GM21515 (cell line): ENCODE measurements around the gene VRK1.
"Not testable (repeated sequence)": the region's sequence is repeated elsewhere in the genome, so short reads cannot be mapped to it uniquely, and the experiment has no call there.

Experiments used
- ATAC-seq: cut with Tn5 transposase; IDR thresholded peaks from one replicate; pipeline ENCODE4 v1.9.1; 2021; ENCODE audit not compliant: unreplicated experiment

VRK1 gene

GRCh38 chr14:96796851-96797581 lies at the start of gene VRK1:
Gene VRK1 (plus strand): TSS chr14:96797382. CDS start chr14:96833472, 36,090 bp downstream.
- ATAC-seq, result peak; percentile 97

GRCh38 chr14:96747608-96748007 lies 49.6 kb upstream of the VRK1 start:
- ATAC-seq, result no peak

GRCh38 chr14:96748362-96748761 lies 48.8 kb upstream of the VRK1 start:
- ATAC-seq, result no peak

GRCh38 chr14:96751505-96751904 lies 45.7 kb upstream of the VRK1 start:
- no peak for ATAC-seq

- no peak for ATAC-seq
Observed at GRCh38 chr14:96752125-96752524, 45.1 kb upstream of the VRK1 start.

- no peak for ATAC-seq
Observed at GRCh38 chr14:96752594-96752993, 44.6 kb upstream of the VRK1 start.

- ATAC-seq, result no peak
Observed at GRCh38 chr14:96754162-96754844, 42.9 kb upstream of the VRK1 start.

GRCh38 chr14:96754845-96755184 lies 42.4 kb upstream of the VRK1 start:
- no peak for ATAC-seq

- no peak for ATAC-seq
Observed at GRCh38 chr14:96756745-96757144, 40.4 kb upstream of the VRK1 start.

- ATAC-seq, result no peak
Observed at GRCh38 chr14:96757456-96757855, 39.7 kb upstream of the VRK1 start.

- no peak for ATAC-seq
Observed at GRCh38 chr14:96761066-96761465, 36.1 kb upstream of the VRK1 start.

GRCh38 chr14:96762650-96763049 lies 34.5 kb upstream of the VRK1 start:
- peak; percentile 100 for ATAC-seq

- ATAC-seq, result no peak
Observed at GRCh38 chr14:96764012-96764411, 33.2 kb upstream of the VRK1 start.

- ATAC-seq, result not testable (repeated sequence)
Observed at GRCh38 chr14:96765205-96765604, 32.0 kb upstream of the VRK1 start.

GRCh38 chr14:96772929-96773328 lies 24.3 kb upstream of the VRK1 start:
- no peak for ATAC-seq

- ATAC-seq, result no peak
Observed at GRCh38 chr14:96776791-96777190, 20.4 kb upstream of the VRK1 start.

- no peak for ATAC-seq
Observed at GRCh38 chr14:96780500-96780899, 16.7 kb upstream of the VRK1 start.

GRCh38 chr14:96781371-96781770 lies 15.8 kb upstream of the VRK1 start:
- ATAC-seq, result no peak

- ATAC-seq, result no peak
Observed at GRCh38 chr14:96782436-96782835, 14.7 kb upstream of the VRK1 start.

GRCh38 chr14:96783043-96783914 lies 13.9 kb upstream of the VRK1 start:
- ATAC-seq, result no peak

GRCh38 chr14:96783915-96784224 lies 13.3 kb upstream of the VRK1 start:
- ATAC-seq, result no peak

GRCh38 chr14:96790186-96790585 lies 7.0 kb upstream of the VRK1 start:
- no peak for ATAC-seq
